HepG2 (cell line): ENCODE data around the gene AMHR2. TPM values are rescaled to one million over a fixed set of nuclear protein-coding genes. Genes with fewer than 3 reads are reported as not detected.

Experiments
- ARNT ChIP-seq: fragments of 450-650 bp; IDR thresholded peaks from 2 replicates; pipeline ENCODE4 v1.6.1; 2017
- CENPT ChIP-seq: sonication (generic); formaldehyde crosslinking; IDR thresholded peaks from 2 replicates; pipeline ENCODE4 v1.8.0; 2022; ENCODE audit warnings: low read depth, mild to moderate bottlenecking, moderate library complexity, missing genetic modification reagents
- CREM ChIP-seq, 2 experiments: sonication (generic) in 1 of 2; formaldehyde crosslinking in 1 of 2; IDR thresholded peaks; 2 replicates each; pipeline versions ENCODE4 v1.4.0 to v1.6.1; 2016 to 2020; ENCODE audit warnings: antibody characterized with exemption in 1 of 2, mild to moderate bottlenecking in 1 of 2, missing genetic modification reagents in 1 of 2
- FOXC1 ChIP-seq: sonication (generic); formaldehyde crosslinking; IDR thresholded peaks from 2 replicates; pipeline ENCODE4 v1.8.0; 2022; ENCODE audit warnings: mild to moderate bottlenecking, missing genetic modification reagents, borderline replicate concordance
- HMG20B ChIP-seq: conservative IDR thresholded peaks from 2 replicates; pipeline ENCODE4 v1.6.1; 2016; ENCODE audit warnings: missing genetic modification reagents, missing compliant biosample characterization
- NONO ChIP-seq, 2 experiments: fragments of 450-650 bp in 1 of 2; sonication (generic) in 1 of 2; formaldehyde crosslinking in 1 of 2; IDR thresholded peaks in 1 of 2; conservative IDR thresholded peaks in 1 of 2; 2 replicates each; pipeline versions ENCODE4 v1.6.1 to v1.8.0; 2017 to 2022; ENCODE audit warnings: mild to moderate bottlenecking in 1 of 2, missing genetic modification reagents in 1 of 2, moderate library complexity in 1 of 2
- RAD21 ChIP-seq: fragments of 450-650 bp; formaldehyde crosslinking; IDR thresholded peaks from 2 replicates; pipeline ENCODE4 v1.5.0; 2020; ENCODE audit warnings: mild to moderate bottlenecking
- RARG ChIP-seq: sonication (generic); formaldehyde crosslinking; IDR thresholded peaks from 2 replicates; pipeline ENCODE4 v1.4.0; 2020; ENCODE audit warnings: low read depth, mild to moderate bottlenecking, missing genetic modification reagents
- SALL1 ChIP-seq: sonication (generic); formaldehyde crosslinking; IDR thresholded peaks from 2 replicates; pipeline ENCODE4 v1.8.0; 2022; ENCODE audit warnings: mild to moderate bottlenecking, missing genetic modification reagents
- SIN3A ChIP-seq: IDR thresholded peaks from 2 replicates; pipeline ENCODE4 v1.6.1; 2011; ENCODE audit warnings: low read depth, mild to moderate bottlenecking, control low read depth, low read length, borderline replicate concordance
- TP53 ChIP-seq: sonication (generic); formaldehyde crosslinking; conservative IDR thresholded peaks from 2 replicates; pipeline ENCODE4 v1.4.0; 2020; ENCODE audit warnings: missing genetic modification reagents
- YEATS2 ChIP-seq: sonication (generic); formaldehyde crosslinking; IDR thresholded peaks from 2 replicates; pipeline ENCODE4 v1.4.0; 2020; ENCODE audit warnings: missing genetic modification reagents, borderline replicate concordance
- YEATS4 ChIP-seq: sonication (generic); formaldehyde crosslinking; IDR thresholded peaks from 2 replicates; pipeline ENCODE4 v1.4.0; 2020; ENCODE audit warnings: missing genetic modification reagents, borderline replicate concordance
- ZKSCAN5 ChIP-seq: sonication (generic); formaldehyde crosslinking; IDR thresholded peaks from 2 replicates; pipeline ENCODE4 v1.5.1; 2020; ENCODE audit warnings: mild to moderate bottlenecking, missing genetic modification reagents
- ZNF674 ChIP-seq: sonication (generic); formaldehyde crosslinking; IDR thresholded peaks from 2 replicates; pipeline ENCODE4 v1.5.0; 2020; ENCODE audit warnings: low read depth, mild to moderate bottlenecking, missing genetic modification reagents
- ZNF768 ChIP-seq: sonication (generic); formaldehyde crosslinking; IDR thresholded peaks from 2 replicates; pipeline ENCODE4 v1.4.0; 2020; ENCODE audit warnings: missing genetic modification reagents
- ZNF775 ChIP-seq: sonication (generic); formaldehyde crosslinking; IDR thresholded peaks from 2 replicates; pipeline ENCODE4 v1.4.0; 2020; ENCODE audit warnings: missing genetic modification reagents, mild to moderate bottlenecking, moderate library complexity, borderline replicate concordance
- polyA plus RNA-seq, 8 experiments: library from polyadenylated mRNA; depleted of rRNA in 3 of 8; stranded (reverse) in 7 of 8; unstranded in 1 of 8; fragments of >200 nt; fragmentation: Illumina TruSeq in 4 of 8; extraction: Trizol in 4 of 8; gene quantifications; 2 replicates each; pipeline versions ENCODE4 v1.2.1 to v1.2.3, GENCODE V29; 2011 to 2016; ENCODE audit warnings: low read depth in 4 of 8, missing spikeins in 1 of 8, mixed read lengths in 1 of 8; ENCODE audit not compliant: insufficient read depth in 1 of 8
- total RNA-seq, 5 experiments: library from RNA; depleted of rRNA; stranded (reverse); fragments of >200 nt; fragmentation: Illumina TruSeq; extraction: Trizol; gene quantifications; 2 replicates each; pipeline ENCODE4 v1.2.3, GENCODE V29; 2016; ENCODE audit warnings: low read depth in 1 of 5
- TF ChIP-seq, protein P1 (sequence below): sonication (generic); formaldehyde crosslinking; IDR thresholded peaks from 2 replicates; pipeline ENCODE4 v1.8.0; 2023; ENCODE audit warnings: mild to moderate bottlenecking, missing genetic modification reagents
- TF ChIP-seq, protein P2 (sequence below): sonication (generic); formaldehyde crosslinking; IDR thresholded peaks from 2 replicates; pipeline ENCODE4 v1.4.0; 2020; ENCODE audit warnings: missing genetic modification reagents, borderline replicate concordance
- TF ChIP-seq, protein P3 (sequence below): sonication (generic); formaldehyde crosslinking; IDR thresholded peaks from 2 replicates; pipeline ENCODE4 v1.5.0; 2020; ENCODE audit warnings: mild to moderate bottlenecking, missing genetic modification reagents, borderline replicate concordance
- TF ChIP-seq, protein P4 (sequence below): sonication (generic); formaldehyde crosslinking; IDR thresholded peaks from 2 replicates; pipeline ENCODE4 v1.5.1; 2020; ENCODE audit warnings: mild to moderate bottlenecking, moderate library complexity, missing genetic modification reagents

AMHR2 gene
- total and polyA plus RNA-seq, 2 of the 13 experiments (the other 11 are each of a cell fraction or from before 2014, with no cell fraction given): 0.24 to 0.58 TPM

DNA sequence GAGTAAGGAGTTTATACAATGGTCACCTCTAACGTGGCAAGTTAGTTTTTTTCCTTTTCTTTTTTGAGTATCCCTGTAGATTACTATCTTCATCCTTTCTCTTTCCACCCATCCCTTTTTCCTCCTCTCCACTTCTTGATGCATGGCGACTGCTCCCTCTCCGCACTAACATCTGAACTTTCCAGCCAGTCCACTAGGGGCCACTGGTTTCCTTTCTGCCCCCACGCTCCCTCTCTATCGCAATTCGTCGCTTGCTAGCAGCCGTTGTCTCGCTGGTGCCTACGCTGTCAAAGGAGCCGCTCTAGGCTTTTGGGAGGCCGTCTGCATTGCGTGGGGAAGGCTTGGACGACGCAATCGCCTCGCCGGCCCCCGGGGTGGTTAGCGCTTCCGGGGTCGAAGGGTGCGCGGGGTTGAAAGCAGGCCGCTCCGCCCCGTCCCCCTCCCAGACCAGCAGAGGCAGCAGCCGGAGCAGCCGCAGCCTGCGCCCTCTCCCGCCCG is 28.1 kb downstream of the AMHR2 start, which contains the start of gene PCBP2 (continued):
- TF ChIP-seq YEATS4 (CRISPR knock-in tag) (peak; percentile 79), RAD21 (CRISPR knock-in tag) (peak; percentile 59), CENPT (CRISPR knock-in tag) (no peak), FOXC1 (CRISPR knock-in tag) (no peak), ZNF674 (CRISPR knock-in tag) (no peak), ZNF775 (CRISPR knock-in tag) (no peak), ARNT (no peak), HMG20B (no peak), TP53 (CRISPR knock-in tag) (0 out of 2 replicates have a peak, but pooled peaks have one; percentile 59), CREM (IDR thresholded peaks at IDR 0.05) (peak; percentile 93), CREM (CRISPR knock-in tag; IDR thresholded peaks at IDR 0.05) (peak; percentile 65), RARG (CRISPR knock-in tag) (no peak), SIN3A (peak; percentile 49; the same call in 1 of the 2 replicates), NONO (IDR thresholded peaks at IDR 0.05) (no peak), NONO (CRISPR knock-in tag; conservative IDR thresholded peaks at IDR 0.05) (peak; percentile 93), SALL1 (CRISPR knock-in tag) (peak; percentile 80), YEATS2 (peak; percentile 89), ZNF768 (no peak), ZKSCAN5 (CRISPR knock-in tag) (no peak)
- TF ChIP-seq, protein P1, sequence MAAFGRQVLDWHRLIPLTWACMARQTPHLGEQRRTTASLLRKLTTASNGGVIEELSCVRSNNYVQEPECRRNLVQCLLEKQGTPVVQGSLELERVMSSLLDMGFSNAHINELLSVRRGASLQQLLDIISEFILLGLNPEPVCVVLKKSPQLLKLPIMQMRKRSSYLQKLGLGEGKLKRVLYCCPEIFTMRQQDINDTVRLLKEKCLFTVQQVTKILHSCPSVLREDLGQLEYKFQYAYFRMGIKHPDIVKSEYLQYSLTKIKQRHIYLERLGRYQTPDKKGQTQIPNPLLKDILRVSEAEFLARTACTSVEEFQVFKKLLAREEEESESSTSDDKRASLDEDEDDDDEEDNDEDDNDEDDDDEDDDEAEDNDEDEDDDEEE (CRISPR knock-in tag): no peak
- TF ChIP-seq, protein P2, sequence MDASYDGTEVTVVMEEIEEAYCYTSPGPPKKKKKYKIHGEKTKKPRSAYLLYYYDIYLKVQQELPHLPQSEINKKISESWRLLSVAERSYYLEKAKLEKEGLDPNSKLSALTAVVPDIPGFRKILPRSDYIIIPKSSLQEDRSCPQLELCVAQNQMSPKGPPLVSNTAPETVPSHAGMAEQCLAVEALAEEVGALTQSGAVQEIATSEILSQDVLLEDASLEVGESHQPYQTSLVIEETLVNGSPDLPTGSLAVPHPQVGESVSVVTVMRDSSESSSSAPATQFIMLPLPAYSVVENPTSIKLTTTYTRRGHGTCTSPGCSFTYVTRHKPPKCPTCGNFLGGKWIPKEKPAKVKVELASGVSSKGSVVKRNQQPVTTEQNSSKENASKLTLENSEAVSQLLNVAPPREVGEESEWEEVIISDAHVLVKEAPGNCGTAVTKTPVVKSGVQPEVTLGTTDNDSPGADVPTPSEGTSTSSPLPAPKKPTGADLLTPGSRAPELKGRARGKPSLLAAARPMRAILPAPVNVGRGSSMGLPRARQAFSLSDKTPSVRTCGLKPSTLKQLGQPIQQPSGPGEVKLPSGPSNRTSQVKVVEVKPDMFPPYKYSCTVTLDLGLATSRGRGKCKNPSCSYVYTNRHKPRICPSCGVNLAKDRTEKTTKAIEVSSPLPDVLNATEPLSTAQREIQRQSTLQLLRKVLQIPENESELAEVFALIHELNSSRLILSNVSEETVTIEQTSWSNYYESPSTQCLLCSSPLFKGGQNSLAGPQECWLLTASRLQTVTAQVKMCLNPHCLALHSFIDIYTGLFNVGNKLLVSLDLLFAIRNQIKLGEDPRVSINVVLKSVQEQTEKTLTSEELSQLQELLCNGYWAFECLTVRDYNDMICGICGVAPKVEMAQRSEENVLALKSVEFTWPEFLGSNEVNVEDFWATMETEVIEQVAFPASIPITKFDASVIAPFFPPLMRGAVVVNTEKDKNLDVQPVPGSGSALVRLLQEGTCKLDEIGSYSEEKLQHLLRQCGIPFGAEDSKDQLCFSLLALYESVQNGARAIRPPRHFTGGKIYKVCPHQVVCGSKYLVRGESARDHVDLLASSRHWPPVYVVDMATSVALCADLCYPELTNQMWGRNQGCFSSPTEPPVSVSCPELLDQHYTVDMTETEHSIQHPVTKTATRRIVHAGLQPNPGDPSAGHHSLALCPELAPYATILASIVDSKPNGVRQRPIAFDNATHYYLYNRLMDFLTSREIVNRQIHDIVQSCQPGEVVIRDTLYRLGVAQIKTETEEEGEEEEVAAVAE (CRISPR knock-in tag): 0 out of 2 replicates have a peak, but pooled peaks have one; percentile 54
- TF ChIP-seq, protein P3, sequence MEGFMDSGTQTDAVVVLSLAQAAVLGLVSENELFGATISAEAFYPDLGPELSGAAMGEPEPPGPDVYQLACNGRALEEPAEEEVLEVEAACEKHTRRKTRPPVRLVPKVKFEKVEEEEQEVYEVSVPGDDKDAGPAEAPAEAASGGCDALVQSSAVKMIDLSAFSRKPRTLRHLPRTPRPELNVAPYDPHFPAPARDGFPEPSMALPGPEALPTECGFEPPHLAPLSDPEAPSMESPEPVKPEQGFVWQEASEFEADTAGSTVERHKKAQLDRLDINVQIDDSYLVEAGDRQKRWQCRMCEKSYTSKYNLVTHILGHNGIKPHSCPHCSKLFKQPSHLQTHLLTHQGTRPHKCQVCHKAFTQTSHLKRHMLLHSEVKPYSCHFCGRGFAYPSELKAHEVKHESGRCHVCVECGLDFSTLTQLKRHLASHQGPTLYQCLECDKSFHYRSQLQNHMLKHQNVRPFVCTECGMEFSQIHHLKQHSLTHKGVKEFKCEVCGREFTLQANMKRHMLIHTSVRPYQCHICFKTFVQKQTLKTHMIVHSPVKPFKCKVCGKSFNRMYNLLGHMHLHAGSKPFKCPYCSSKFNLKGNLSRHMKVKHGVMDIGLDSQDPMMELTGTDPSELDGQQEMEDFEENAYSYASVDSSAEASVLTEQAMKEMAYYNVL (CRISPR knock-in tag): no peak; the same call in none of the 2 replicates
- TF ChIP-seq, protein P4, sequence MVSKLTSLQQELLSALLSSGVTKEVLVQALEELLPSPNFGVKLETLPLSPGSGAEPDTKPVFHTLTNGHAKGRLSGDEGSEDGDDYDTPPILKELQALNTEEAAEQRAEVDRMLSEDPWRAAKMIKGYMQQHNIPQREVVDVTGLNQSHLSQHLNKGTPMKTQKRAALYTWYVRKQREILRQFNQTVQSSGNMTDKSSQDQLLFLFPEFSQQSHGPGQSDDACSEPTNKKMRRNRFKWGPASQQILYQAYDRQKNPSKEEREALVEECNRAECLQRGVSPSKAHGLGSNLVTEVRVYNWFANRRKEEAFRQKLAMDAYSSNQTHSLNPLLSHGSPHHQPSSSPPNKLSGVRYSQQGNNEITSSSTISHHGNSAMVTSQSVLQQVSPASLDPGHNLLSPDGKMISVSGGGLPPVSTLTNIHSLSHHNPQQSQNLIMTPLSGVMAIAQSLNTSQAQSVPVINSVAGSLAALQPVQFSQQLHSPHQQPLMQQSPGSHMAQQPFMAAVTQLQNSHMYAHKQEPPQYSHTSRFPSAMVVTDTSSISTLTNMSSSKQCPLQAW (CRISPR knock-in tag): peak; percentile 97
